Tibial nerve (tissue), 4 donors: ENCODE results near the gene DCPS.

ENCODE experiments used
- CTCF ChIP-seq, 5 experiments: fragments of 200-600 bp in 3 of 5; fragments of 450-650 bp in 2 of 5; sonication (generic) in 3 of 5; IDR thresholded peaks; one replicate each; pipeline ENCODE4 v1.5.1; 2016 to 2019; ENCODE audit warnings: antibody characterized with exemption in 5 of 5, mild to moderate bottlenecking in 3 of 5, moderate library complexity in 2 of 5
- EP300 ChIP-seq, 2 donors: sonication (generic); formaldehyde crosslinking; IDR thresholded peaks; one replicate each; pipeline ENCODE4 v1.6.1; 2017; ENCODE audit warnings: antibody characterized with exemption in 2 of 2, mild to moderate bottlenecking in 1 of 2
- POLR2A ChIP-seq, 2 donors: fragments of 450-650 bp; IDR thresholded peaks; one replicate each; pipeline ENCODE4 v1.6.1; 2017; ENCODE audit warnings: antibody characterized with exemption in 2 of 2, mild to moderate bottlenecking in 2 of 2, moderate library complexity in 2 of 2

- TF ChIP-seq CTCF (IDR thresholded peaks at IDR 0.05) (no peak), POLR2A (IDR thresholded peaks at IDR 0.05) (no peak), EP300 (IDR thresholded peaks at IDR 0.05) (no peak)
Measured at GRCh38 chr11:126293726-126294125, 10.1 kb upstream of the DCPS start.
